Activated naive CD4-positive, alpha-beta T cell treated with anti-CD3 and anti-CD28 coated beads, Interleukin-2, amount 50 U/mL, for 24 hours (primary cell): ENCODE data around the gene BOC.
"Not testable (repeated sequence)": the region's sequence is repeated elsewhere in the genome, so short reads cannot be mapped to it uniquely, and the experiment has no call there.

Source experiments
- H3K27ac Mint-ChIP-seq: one replicate; pipeline ENCODE4 v1.8.0; 2021; ENCODE audit warnings: mild to moderate bottlenecking, mixed read lengths
- H3K27me3 Mint-ChIP-seq: one replicate; pipeline ENCODE4 v1.8.0; 2021; ENCODE audit warnings: mixed read lengths
- H3K36me3 Mint-ChIP-seq: one replicate; pipeline ENCODE4 v1.8.0; 2021; ENCODE audit warnings: mixed read lengths
- H3K4me1 Mint-ChIP-seq: one replicate; pipeline ENCODE4 v1.8.0; 2021; ENCODE audit warnings: mixed read lengths
- H3K4me3 Mint-ChIP-seq: one replicate; pipeline ENCODE4 v1.8.0; 2021; ENCODE audit warnings: mild to moderate bottlenecking, mixed read lengths
- H3K9me3 Mint-ChIP-seq: one replicate; pipeline ENCODE4 v1.8.0; 2021; ENCODE audit warnings: mixed read lengths

BOC gene

GRCh38 chr3:113211330-113212149 lies at the start of gene BOC:
Gene BOC, plus strand, starts transcription at chr3:113211557. Its CDS starts 38,246 bp downstream, at chr3:113249803.
- Mint-ChIP-seq H3K27ac (no peak within 1 kb of the TSS), H3K9me3 (no peaks in the 10 kb centered on the region), H3K4me3 (peak within 1 kb of the TSS; percentile 69), H3K36me3 (no peaks in the 10 kb centered on the region), H3K4me1 (peaks cover 9% of the 10 kb centered on the region), H3K27me3 (peaks cover 51% of the 10 kb centered on the region)

GRCh38 chr3:113161661-113162060 lies 49.7 kb upstream of the BOC start:
- Mint-ChIP-seq H3K36me3 (no peaks in the 10 kb centered on the region), H3K27ac (no peak overlapping the region), H3K27me3 (peaks cover 5% of the 10 kb centered on the region), H3K4me1 (no peaks in the 10 kb centered on the region), H3K9me3 (no peaks in the 10 kb centered on the region), H3K4me3 (no peak overlapping the region)

GRCh38 chr3:113163152-113163551 lies 48.2 kb upstream of the BOC start:
- Mint-ChIP-seq H3K9me3 (no peaks in the 10 kb centered on the region), H3K27ac (no peak overlapping the region), H3K4me1 (no peaks in the 10 kb centered on the region), H3K36me3 (no peaks in the 10 kb centered on the region), H3K4me3 (no peak overlapping the region), H3K27me3 (peaks cover 5% of the 10 kb centered on the region)

GRCh38 chr3:113165841-113166240 lies 45.5 kb upstream of the BOC start:
- no peaks in the 10 kb centered on the region for H3K36me3 Mint-ChIP-seq
- H3K27ac Mint-ChIP-seq = no peak overlapping the region
- peaks cover 5% of the 10 kb centered on the region for H3K27me3 Mint-ChIP-seq
- no peak overlapping the region for H3K4me3 Mint-ChIP-seq
- no peaks in the 10 kb centered on the region for H3K4me1 Mint-ChIP-seq
- H3K9me3 Mint-ChIP-seq = no peaks in the 10 kb centered on the region

GRCh38 chr3:113166357-113166718 lies 45.0 kb upstream of the BOC start:
- Mint-ChIP-seq H3K9me3 (no peaks in the 10 kb centered on the region), H3K4me3 (no peak overlapping the region), H3K4me1 (no peaks in the 10 kb centered on the region), H3K27ac (no peak overlapping the region), H3K27me3 (peaks cover 5% of the 10 kb centered on the region), H3K36me3 (no peaks in the 10 kb centered on the region)

GRCh38 chr3:113166719-113167492 lies 44.5 kb upstream of the BOC start:
- no peaks in the 10 kb centered on the region for H3K9me3 Mint-ChIP-seq
- H3K4me3 Mint-ChIP-seq = no peak overlapping the region
- no peaks in the 10 kb centered on the region for H3K4me1 Mint-ChIP-seq
- H3K27me3 Mint-ChIP-seq = peaks cover 5% of the 10 kb centered on the region
- H3K36me3 Mint-ChIP-seq = no peaks in the 10 kb centered on the region
- no peak overlapping the region for H3K27ac Mint-ChIP-seq

- Mint-ChIP-seq H3K27ac (no peak overlapping the region), H3K4me3 (no peak overlapping the region), H3K27me3 (peaks cover 2% of the 10 kb centered on the region), H3K4me1 (no peaks in the 10 kb centered on the region), H3K36me3 (no peaks in the 10 kb centered on the region), H3K9me3 (no peaks in the 10 kb centered on the region)
Observed at GRCh38 chr3:113167825-113168801, 43.2 kb upstream of the BOC start.

GRCh38 chr3:113169891-113170452 lies 41.4 kb upstream of the BOC start:
- no peaks in the 10 kb centered on the region for H3K36me3 Mint-ChIP-seq
- no peak overlapping the region for H3K4me3 Mint-ChIP-seq
- no peaks in the 10 kb centered on the region for H3K27me3 Mint-ChIP-seq
- no peaks in the 10 kb centered on the region for H3K9me3 Mint-ChIP-seq
- no peaks in the 10 kb centered on the region for H3K4me1 Mint-ChIP-seq
- no peak overlapping the region for H3K27ac Mint-ChIP-seq

- no peaks in the 10 kb centered on the region for H3K36me3 Mint-ChIP-seq
- no peak overlapping the region for H3K4me3 Mint-ChIP-seq
- no peaks in the 10 kb centered on the region for H3K9me3 Mint-ChIP-seq
- H3K27ac Mint-ChIP-seq = no peak overlapping the region
- H3K4me1 Mint-ChIP-seq = no peaks in the 10 kb centered on the region
- H3K27me3 Mint-ChIP-seq = no peaks in the 10 kb centered on the region
Observed at GRCh38 chr3:113170771-113171170, 40.6 kb upstream of the BOC start.

GRCh38 chr3:113171675-113172300 lies 39.6 kb upstream of the BOC start:
- not testable (repeated sequence) for H3K9me3 Mint-ChIP-seq, H3K27me3 Mint-ChIP-seq, H3K4me1 Mint-ChIP-seq, H3K36me3 Mint-ChIP-seq, H3K4me3 Mint-ChIP-seq, H3K27ac Mint-ChIP-seq

- no peak overlapping the region for H3K4me3 Mint-ChIP-seq
- H3K27ac Mint-ChIP-seq = no peak overlapping the region
- H3K4me1 Mint-ChIP-seq = no peaks in the 10 kb centered on the region
- no peaks in the 10 kb centered on the region for H3K9me3 Mint-ChIP-seq
- no peaks in the 10 kb centered on the region for H3K27me3 Mint-ChIP-seq
- H3K36me3 Mint-ChIP-seq = no peaks in the 10 kb centered on the region
Observed at GRCh38 chr3:113173102-113173501, 38.3 kb upstream of the BOC start.

GRCh38 chr3:113174304-113174703 lies 37.1 kb upstream of the BOC start:
- no peak overlapping the region for H3K27ac Mint-ChIP-seq
- H3K9me3 Mint-ChIP-seq = no peaks in the 10 kb centered on the region
- H3K36me3 Mint-ChIP-seq = no peaks in the 10 kb centered on the region
- no peaks in the 10 kb centered on the region for H3K4me1 Mint-ChIP-seq
- H3K4me3 Mint-ChIP-seq = no peak overlapping the region
- no peaks in the 10 kb centered on the region for H3K27me3 Mint-ChIP-seq

GRCh38 chr3:113174801-113175485 lies 36.4 kb upstream of the BOC start:
- H3K36me3 Mint-ChIP-seq = no peaks in the 10 kb centered on the region
- H3K4me1 Mint-ChIP-seq = no peaks in the 10 kb centered on the region
- H3K27me3 Mint-ChIP-seq = no peaks in the 10 kb centered on the region
- no peaks in the 10 kb centered on the region for H3K9me3 Mint-ChIP-seq
- no peak overlapping the region for H3K27ac Mint-ChIP-seq
- H3K4me3 Mint-ChIP-seq = no peak overlapping the region

- H3K4me3 Mint-ChIP-seq = no peak overlapping the region
- no peaks in the 10 kb centered on the region for H3K4me1 Mint-ChIP-seq
- no peaks in the 10 kb centered on the region for H3K9me3 Mint-ChIP-seq
- H3K36me3 Mint-ChIP-seq = no peaks in the 10 kb centered on the region
- no peaks in the 10 kb centered on the region for H3K27me3 Mint-ChIP-seq
- no peak overlapping the region for H3K27ac Mint-ChIP-seq
Observed at GRCh38 chr3:113177526-113177925, 33.8 kb upstream of the BOC start.
